Upper lobe of right lung (tissue), 1 donor: ENCODE data around the gene RPL37A. TPM values are rescaled to one million over a fixed set of nuclear protein-coding genes. Genes with fewer than 3 reads are reported as not detected.
A peak's percentile ranks its signal among the peaks of the same experiment; 100 is the strongest.

ENCODE experiments used
- ATAC-seq: fragments of 200-7000 bp; cut with Tn5 transposase; one replicate; pipeline ENCODE4 v1.9.1; 2020; ENCODE audit warnings: mild to moderate bottlenecking, moderate library complexity
- DNase-seq: peaks from one replicate; pipeline ENCODE4 v3.0.0-alpha.2; 2020
- H3K27ac ChIP-seq: fragments of 200-600 bp; one replicate; pipeline ENCODE4 v1.8.0; 2022
- H3K27me3 ChIP-seq: fragments of 200-600 bp; one replicate; pipeline ENCODE4 v1.8.0; 2022; ENCODE audit warnings: mild to moderate bottlenecking
- H3K36me3 ChIP-seq: fragments of 200-600 bp; one replicate; pipeline ENCODE4 v1.8.0; 2022
- H3K4me1 ChIP-seq: fragments of 200-600 bp; one replicate; pipeline ENCODE4 v1.8.0; 2022
- H3K4me3 ChIP-seq: fragments of 200-600 bp; one replicate; pipeline ENCODE4 v1.8.0; 2022; ENCODE audit warnings: mild to moderate bottlenecking
- H3K9me3 ChIP-seq: fragments of 200-600 bp; one replicate; pipeline ENCODE4 v1.8.0; 2022
- CTCF ChIP-seq: fragments of 200-600 bp; IDR thresholded peaks from one replicate; pipeline ENCODE4 v1.8.0; 2022; ENCODE audit warnings: antibody characterized with exemption
- intact Hi-C: fragments of 100-400 bp; cut with DNase I; formaldehyde crosslinking; loops from one replicate; pipeline ENCODE4 v1.11.0; 2022
- long read RNA-seq: library from polyadenylated mRNA; unstranded; transcript quantifications from one replicate; pipeline ENCODE4 v2.0.0, GENCODE V29; 2021
- total RNA-seq: library from RNA; stranded (reverse); fragmentation: NEBNext Ultra II Directional; extraction: Animal tissue kit (Norgen Biotek cat#: 25700); gene quantifications from one replicate; pipeline ENCODE4 v1.2.1, GENCODE V29; 2021
- donor health status: DM: no; HTN: yes; CAD: no; lungs with severe emphysema.

RPL37A gene
- total RNA-seq, result 1,932 TPM
- long read RNA-seq, transcript RPL37A-210 (4 exons, 3,647 nt), result major isoform, 113 of 121 reads
- long read RNA-seq, transcript RPL37A-201 (3 exons, 742 nt), result minor isoform, 6 of 121 reads
- long read RNA-seq, partial matches to known transcripts, result 1 of 121 reads
- long read RNA-seq, other reads (novel, unspliced or antisense), result 1 of 121 reads

GRCh38 chr2:216498379-216499352 lies at the start of gene RPL37A:
Gene RPL37A, plus strand, starts transcription at chr2:216498844. Its CDS starts 31 bp downstream, at chr2:216498875.
- Histone ChIP-seq H3K4me1 (peaks cover 15% of the 10 kb centered on the region), H3K27ac (peak within 1 kb of the TSS; percentile 83), H3K27me3 (no peaks in the 10 kb centered on the region), H3K4me3 (peak within 1 kb of the TSS; percentile 83), H3K9me3 (no peaks in the 10 kb centered on the region), H3K36me3 (peaks cover 40% of the 10 kb centered on the region)
- peak; percentile 98 for ATAC-seq
- DNase-seq, result peak; percentile 96
- intact Hi-C loops, result no loop called here
- TF ChIP-seq CTCF, result no peak

GRCh38 chr2:216450346-216450745 lies 48.3 kb upstream of the RPL37A start:
- no peak overlapping the region for H3K4me3 ChIP-seq
- H3K27ac ChIP-seq, result no peak overlapping the region
- no peaks in the 10 kb centered on the region for H3K27me3 ChIP-seq
- DNase-seq (no peak), ATAC-seq (no peak)
- TF ChIP-seq CTCF, result no peak
- intact Hi-C loops, result no loop called here
- H3K36me3 ChIP-seq, result peaks cover 98% of the 10 kb centered on the region
- H3K9me3 ChIP-seq, result no peaks in the 10 kb centered on the region
- no peaks in the 10 kb centered on the region for H3K4me1 ChIP-seq

- DNase-seq (no peak), ATAC-seq (no peak)
- H3K27ac ChIP-seq, result no peak overlapping the region
- peaks cover 98% of the 10 kb centered on the region for H3K36me3 ChIP-seq
- intact Hi-C loops, result no loop called here
- H3K4me3 ChIP-seq, result no peak overlapping the region
- no peaks in the 10 kb centered on the region for H3K4me1 ChIP-seq
- TF ChIP-seq CTCF, result no peak
- no peaks in the 10 kb centered on the region for H3K27me3 ChIP-seq
- no peaks in the 10 kb centered on the region for H3K9me3 ChIP-seq
These were observed 47.9 kb upstream of the RPL37A start for GRCh38 chr2:216450784-216451183.

GRCh38 chr2:216453955-216454614 lies 44.6 kb upstream of the RPL37A start:
- peaks cover 65% of the 10 kb centered on the region for H3K36me3 ChIP-seq
- no peaks in the 10 kb centered on the region for H3K9me3 ChIP-seq
- no peak overlapping the region for H3K4me3 ChIP-seq
- no peak for TF ChIP-seq CTCF
- intact Hi-C loops, result no loop called here
- no peak overlapping the region for H3K27ac ChIP-seq
- no peak for ATAC-seq
- no peak for DNase-seq
- H3K27me3 ChIP-seq, result no peaks in the 10 kb centered on the region
- H3K4me1 ChIP-seq, result no peaks in the 10 kb centered on the region

GRCh38 chr2:216463148-216463547 lies 35.5 kb upstream of the RPL37A start:
- no peak for ATAC-seq

More at GRCh38 chr2:216463148-216463547, 35.5 kb upstream of the RPL37A start:
- H3K9me3 ChIP-seq, result no peaks in the 10 kb centered on the region
- H3K27ac ChIP-seq, result no peak overlapping the region
- H3K4me1 ChIP-seq, result no peaks in the 10 kb centered on the region
- H3K4me3 ChIP-seq, result no peak overlapping the region
- no peaks in the 10 kb centered on the region for H3K27me3 ChIP-seq
- intact Hi-C loops, result no loop called here
- H3K36me3 ChIP-seq, result peaks cover 16% of the 10 kb centered on the region
- no peak for DNase-seq
- no peak for TF ChIP-seq CTCF
